ENCODE results near the gene ACBD4.

The ACBD4 gene

GRCh38 chr17:45161288-45162024, 26.0 kb downstream of the ACBD4 start, which contains the start of gene HEXIM2:
Gene HEXIM2 (plus strand): TSS chr17:45161875. CDS start chr17:45162794, 919 bp downstream.
- DNase-seq, result peak; percentile 98

- no peak for DNase-seq
Observed at GRCh38 chr17:45162025-45162687, 26.7 kb downstream of the ACBD4 start.

- DNase-seq, result no peak
Observed at GRCh38 chr17:45164734-45165269, 29.3 kb downstream of the ACBD4 start.

- DNase-seq, result no peak
Observed at GRCh38 chr17:45168991-45169752, 33.7 kb downstream of the ACBD4 start.

GRCh38 chr17:45170280-45170930, 34.9 kb downstream of the ACBD4 start:
- no peak for DNase-seq

- DNase-seq, result peak; percentile 89
Observed at GRCh38 chr17:45170931-45171337, 35.4 kb downstream of the ACBD4 start.

GRCh38 chr17:45171338-45172231, 36.1 kb downstream of the ACBD4 start:
- peak; percentile 93 for DNase-seq

GRCh38 chr17:45172232-45172540, 36.7 kb downstream of the ACBD4 start:
- DNase-seq, result no peak

GRCh38 chr17:45172541-45173286, 37.2 kb downstream of the ACBD4 start:
- peak; percentile 93 for DNase-seq

GRCh38 chr17:45175759-45176115, 40.2 kb downstream of the ACBD4 start:
- DNase-seq, result no peak

- no peak for DNase-seq
Observed at GRCh38 chr17:45177563-45177962, 42.1 kb downstream of the ACBD4 start.

GRCh38 chr17:45184144-45184543, 48.7 kb downstream of the ACBD4 start:
- DNase-seq, result no peak

- DNase-seq, result no peak
Observed at GRCh38 chr17:45186801-45187354, 51.4 kb downstream of the ACBD4 start.

GRCh38 chr17:45189009-45189408, 53.5 kb downstream of the ACBD4 start:
- no peak for DNase-seq

- DNase-seq, result no peak
Observed at GRCh38 chr17:45190503-45191255, 55.2 kb downstream of the ACBD4 start.

All from NCI-H226 (cell line).